Right lobe of liver (tissue), 6 donors: Measurements from ENCODE around the gene SLC38A7. TPM values are rescaled to one million over a fixed set of nuclear protein-coding genes. Genes with fewer than 3 reads are reported as not detected.
"Not testable (repeated sequence)": the region's sequence is repeated elsewhere in the genome, so short reads cannot be mapped to it uniquely, and the experiment has no call there.

Source experiments
- ATAC-seq, 4 donors: fragments of 200-7000 bp; cut with Tn5 transposase; one replicate each; pipeline ENCODE4 v1.9.1; 2020; ENCODE audit warnings: mild to moderate bottlenecking in 4 of 4, moderate library complexity in 4 of 4
- DNase-seq, 3 donors: peaks; one replicate each; pipeline ENCODE4 v3.0.0-alpha.2; 2020
- H3K27ac ChIP-seq, 3 donors: fragments of 200-600 bp; one replicate each; pipeline ENCODE4 v1.8.0; 2022
- H3K27me3 ChIP-seq, 2 donors: fragments of 200-600 bp; one replicate each; pipeline ENCODE4 v1.8.0; 2022
- H3K36me3 ChIP-seq, 4 donors: fragments of 200-600 bp; sonication (generic) in 1 of 4; one replicate each; pipeline versions ENCODE4 v1.5.1 to v1.8.0; 2017 to 2022; ENCODE audit warnings: control low read depth in 1 of 4
- H3K4me1 ChIP-seq, 4 donors: fragments of 200-600 bp; sonication (generic) in 1 of 4; one replicate each; pipeline versions ENCODE4 v1.5.1 to v1.8.0; 2017 to 2022; ENCODE audit warnings: control low read depth in 1 of 4
- H3K4me3 ChIP-seq, 3 donors: fragments of 200-600 bp; one replicate each; pipeline ENCODE4 v1.8.0; 2022
- H3K9me3 ChIP-seq, 4 donors: fragments of 200-600 bp; sonication (generic) in 1 of 4; one replicate each; pipeline versions ENCODE4 v1.5.1 to v1.8.0; 2017 to 2022; ENCODE audit warnings: control low read depth in 1 of 4
- POLR2A ChIP-seq: fragments of 450-650 bp; IDR thresholded peaks from one replicate; pipeline ENCODE4 v1.6.1; 2017; ENCODE audit warnings: antibody characterized with exemption, mild to moderate bottlenecking
- WGBS: methylation state at CpG from one replicate; pipeline ENCODE4 v1.1.6; 2018; ENCODE audit warnings: low coverage, low lambda C conversion rate; ENCODE audit not compliant: insufficient coverage; ENCODE audit errors: missing lambda C conversion rate; 5-methylcytosine and 5-hydroxymethylcytosine counted together
- intact Hi-C, 2 donors: fragments of 100-400 bp; cut with DNase I; formaldehyde crosslinking; loops; one replicate each; pipeline versions ENCODE4 v1.11.2 to v1.14.1; 2022
- total RNA-seq, 6 experiments: library from RNA; depleted of rRNA in 2 of 6; stranded (reverse); fragments of >200 nt in 2 of 6; fragmentation: NEBNext Ultra II Directional in 3 of 6; extraction: Animal tissue kit (Norgen Biotek cat#: 25700) in 3 of 6; gene quantifications; one replicate each; pipeline versions ENCODE4 v1.1.0 to v1.2.4, GENCODE V29; 2016 to 2023
- TF ChIP-seq, protein P1 (sequence below), 4 donors: fragments of 200-600 bp in 3 of 4; fragments of 450-650 bp in 1 of 4; IDR thresholded peaks; one replicate each; pipeline versions ENCODE4 v1.5.1 to v1.8.0; 2016 to 2022; ENCODE audit warnings: antibody characterized with exemption in 4 of 4, mild to moderate bottlenecking in 2 of 4
- donor health status: DM: no; HTN: yes; CAD: no.
- donor health status: DM: no; HTN: no; CAD: no.
- donor health status: DM: no; HTN: no; CAD: no.
- donor health status: DM: no; HTN: yes; CAD: no.
- donor health status: DM: no; HTN: yes; CAD: no.

SLC38A7 gene
- total RNA-seq, 6 experiments from 2014 or later = 11.4 to 23.8 (median 14.3) TPM

DNA sequence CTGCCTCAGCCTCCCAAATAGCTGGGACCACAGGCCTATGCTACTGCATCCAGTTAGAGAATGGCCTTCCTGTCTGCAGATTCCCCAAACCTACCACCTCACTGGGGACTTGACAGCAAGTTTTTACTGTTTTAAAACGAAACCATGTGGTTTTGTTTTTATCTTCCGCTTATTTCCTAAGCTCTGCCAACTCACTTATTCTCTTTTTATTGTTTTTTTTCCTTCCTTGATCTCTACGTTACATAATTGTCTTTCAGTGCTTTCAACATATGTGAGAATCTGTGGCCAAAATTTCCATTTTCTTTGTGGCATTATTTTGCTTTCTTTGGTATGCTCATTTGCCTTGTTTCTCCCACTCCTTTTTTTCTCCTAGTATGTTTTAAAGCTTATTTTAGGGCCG, 14.6 kb upstream of the SLC38A7 start:
- TF ChIP-seq POLR2A = no peak
- TF ChIP-seq, protein P1, sequence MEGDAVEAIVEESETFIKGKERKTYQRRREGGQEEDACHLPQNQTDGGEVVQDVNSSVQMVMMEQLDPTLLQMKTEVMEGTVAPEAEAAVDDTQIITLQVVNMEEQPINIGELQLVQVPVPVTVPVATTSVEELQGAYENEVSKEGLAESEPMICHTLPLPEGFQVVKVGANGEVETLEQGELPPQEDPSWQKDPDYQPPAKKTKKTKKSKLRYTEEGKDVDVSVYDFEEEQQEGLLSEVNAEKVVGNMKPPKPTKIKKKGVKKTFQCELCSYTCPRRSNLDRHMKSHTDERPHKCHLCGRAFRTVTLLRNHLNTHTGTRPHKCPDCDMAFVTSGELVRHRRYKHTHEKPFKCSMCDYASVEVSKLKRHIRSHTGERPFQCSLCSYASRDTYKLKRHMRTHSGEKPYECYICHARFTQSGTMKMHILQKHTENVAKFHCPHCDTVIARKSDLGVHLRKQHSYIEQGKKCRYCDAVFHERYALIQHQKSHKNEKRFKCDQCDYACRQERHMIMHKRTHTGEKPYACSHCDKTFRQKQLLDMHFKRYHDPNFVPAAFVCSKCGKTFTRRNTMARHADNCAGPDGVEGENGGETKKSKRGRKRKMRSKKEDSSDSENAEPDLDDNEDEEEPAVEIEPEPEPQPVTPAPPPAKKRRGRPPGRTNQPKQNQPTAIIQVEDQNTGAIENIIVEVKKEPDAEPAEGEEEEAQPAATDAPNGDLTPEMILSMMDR (IDR thresholded peaks at IDR 0.05) = no peak
- 76% methylated on average over 4 of the region's 4 CpGs for WGBS
- no peak for DNase-seq
- H3K4me3 ChIP-seq = no peak overlapping the region
- no peak for ATAC-seq
- H3K36me3 ChIP-seq = no peaks in the 10 kb centered on the region
- H3K27me3 ChIP-seq = no peaks in the 10 kb centered on the region
- no peak overlapping the region for H3K27ac ChIP-seq
- intact Hi-C loops = no loop called here
- peaks cover 0 to 8% (median 0%) of the 10 kb centered on the region in 4 donors for H3K4me1 ChIP-seq
- H3K9me3 ChIP-seq = no peaks in the 10 kb centered on the region

DNA sequence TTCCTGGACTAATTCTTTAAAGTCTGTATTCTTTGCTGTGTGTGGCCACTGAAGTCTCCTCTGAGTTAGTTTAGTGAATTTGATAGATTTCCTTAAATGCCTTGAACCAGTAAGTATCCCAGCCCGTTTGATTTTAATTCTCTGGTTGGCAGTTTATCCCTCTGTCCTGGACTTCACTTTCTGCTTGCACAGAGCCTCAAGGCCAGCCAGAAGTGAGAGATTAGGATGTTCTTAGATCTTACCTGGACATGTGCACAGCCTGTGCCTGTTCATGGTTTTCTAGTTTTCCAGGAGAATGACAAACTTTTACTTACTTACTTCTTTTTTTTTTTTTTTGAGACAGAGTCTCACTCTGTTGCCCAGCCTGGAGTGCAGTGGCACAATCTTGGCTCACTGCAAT, 10.8 kb upstream of the SLC38A7 start:
- DNase-seq (peak in 1 of 3 donors; percentile 26), ATAC-seq (peak in 3 of 4 donors; percentile 30 to 76 (median 55))
- TF ChIP-seq POLR2A = no peak
- TF ChIP-seq, protein P1 (IDR thresholded peaks at IDR 0.05) = no peak
- intact Hi-C loops = no loop called here
- Histone ChIP-seq H3K4me3 (no peak overlapping the region), H3K9me3 (no peaks in the 10 kb centered on the region), H3K4me1 (peaks cover 0 to 8% (median 0%) of the 10 kb centered on the region in 4 donors), H3K27ac (no peak overlapping the region), H3K27me3 (no peaks in the 10 kb centered on the region), H3K36me3 (no peaks in the 10 kb centered on the region)
- WGBS = 40% methylated on average over 1 of the region's 1 CpG

DNA sequence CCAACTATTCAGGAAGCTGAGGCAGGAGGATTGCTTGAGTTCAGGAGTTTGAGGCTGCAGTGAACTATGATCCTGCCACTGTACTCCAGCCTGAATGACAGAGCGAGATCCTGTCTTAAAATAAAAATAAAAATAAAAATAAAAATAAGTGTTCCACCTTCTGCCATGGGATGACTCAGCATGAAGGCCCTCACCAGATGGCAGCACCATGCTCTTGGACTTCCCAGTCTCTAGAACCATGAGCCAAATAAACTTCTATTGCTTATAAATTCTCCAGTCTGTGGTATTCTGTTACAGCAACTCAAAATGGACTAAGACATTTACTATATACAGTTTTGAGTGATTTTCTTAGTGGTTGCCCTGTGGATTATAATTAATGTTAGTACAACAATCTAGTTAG, 7.9 kb upstream of the SLC38A7 start:
- ATAC-seq (no peak), DNase-seq (no peak)
- TF ChIP-seq POLR2A = no peak
- TF ChIP-seq, protein P1 (IDR thresholded peaks at IDR 0.05) = no peak
- WGBS = 100% methylated on average over 1 of the region's 1 CpG
- H3K27me3 ChIP-seq = no peaks in the 10 kb centered on the region
- no peaks in the 10 kb centered on the region for H3K36me3 ChIP-seq
- intact Hi-C loops = no loop called here
- H3K9me3 ChIP-seq = no peaks in the 10 kb centered on the region
- no peak overlapping the region for H3K4me3 ChIP-seq
- no peak overlapping the region for H3K27ac ChIP-seq
- no peaks in the 10 kb centered on the region for H3K4me1 ChIP-seq

DNA sequence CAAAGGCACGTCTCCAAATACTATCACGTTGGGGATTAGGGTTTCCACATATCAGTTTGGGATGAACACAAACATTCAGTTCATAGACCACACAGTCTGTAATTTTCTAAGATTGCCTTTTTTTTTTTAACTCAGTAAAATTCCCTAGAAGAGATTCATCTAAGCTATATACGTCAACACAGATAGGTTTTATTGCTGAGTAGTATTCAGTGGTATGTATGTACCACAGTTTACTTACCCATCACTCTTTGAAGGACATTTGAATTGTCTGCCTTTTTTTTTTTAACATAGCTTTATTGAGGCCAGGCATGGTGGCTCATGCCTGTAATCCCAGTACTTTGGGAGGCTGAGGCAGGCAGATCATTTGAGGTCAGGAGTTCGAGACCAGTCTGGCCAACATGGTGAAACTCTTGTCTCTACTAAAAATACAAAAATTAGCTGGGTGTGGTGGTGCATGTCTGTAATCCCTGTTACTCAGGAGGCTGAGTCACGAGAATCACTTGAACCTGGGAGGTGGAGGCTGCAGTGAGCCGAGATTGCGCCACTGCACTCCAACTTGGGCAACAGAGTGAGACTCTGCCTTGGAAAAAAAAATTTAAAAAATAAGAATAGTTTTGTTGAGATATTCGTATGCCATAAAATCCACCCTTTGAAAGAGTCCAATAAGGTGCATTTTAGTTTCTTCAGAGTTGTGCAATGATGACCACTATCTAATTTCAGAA, 2.6 kb upstream of the SLC38A7 start:
- not testable (repeated sequence) for H3K9me3 ChIP-seq, H3K27ac ChIP-seq, H3K4me3 ChIP-seq, ATAC-seq, H3K36me3 ChIP-seq, H3K27me3 ChIP-seq
- 82% methylated on average over 7 of the region's 8 CpGs for WGBS
- DNase-seq = peak in 1 of 3 donors; percentile 5
- peaks cover 0 to 11% (median 2%) of the 10 kb centered on the region in 4 donors for H3K4me1 ChIP-seq
- intact Hi-C loops = loop anchor here in 1 of 2 donors (10.0 kb wide), 1 partner anchor 48 kb away; the partner anchor contains the start of gene GOT2

DNA sequence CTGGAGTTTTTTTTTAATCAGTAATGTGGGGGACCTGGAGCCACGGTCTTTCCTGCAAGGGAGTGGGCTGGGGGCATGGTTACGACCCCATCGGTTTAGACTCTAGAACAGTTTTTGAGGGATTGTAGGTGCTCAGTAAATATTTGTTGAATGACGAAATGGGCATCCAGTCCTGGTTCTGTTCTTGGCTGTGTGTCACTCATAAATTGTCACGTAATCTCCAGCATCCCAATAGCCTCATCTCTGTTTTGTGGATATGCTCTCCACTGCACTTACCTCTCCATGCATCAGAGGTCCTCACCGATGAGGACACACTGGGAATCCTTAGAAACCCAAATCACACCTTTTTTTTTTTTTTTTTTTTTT, 497 bp upstream of the SLC38A7 start:
- intact Hi-C loops = loop anchor here in 1 of 2 donors (10.0 kb wide), 1 partner anchor 50 kb away; the partner anchor contains the start of gene GOT2
- Histone ChIP-seq H3K36me3 (peaks cover 0 to 2% (median 0%) of the 10 kb centered on the region in 4 donors), H3K27me3 (no peaks in the 10 kb centered on the region), H3K4me3 (peak overlapping the region; percentile 85 to 98 (median 85)), H3K9me3 (no peaks in the 10 kb centered on the region), H3K4me1 (peaks cover 0 to 11% (median 2%) of the 10 kb centered on the region in 4 donors), H3K27ac (peak overlapping the region; percentile 75 to 83 (median 77))
- DNase-seq (no peak), ATAC-seq (peak; percentile 72 to 76 (median 74))
- 20% methylated on average over 5 of the region's 6 CpGs for WGBS
- TF ChIP-seq, protein P1 (IDR thresholded peaks at IDR 0.05) = no peak
- TF ChIP-seq POLR2A = no peak
